A549 (cell line): ENCODE results near the gene PHKB. TPM values are rescaled to one million over a fixed set of nuclear protein-coding genes. Genes with fewer than 3 reads are reported as not detected.

Experiments used
- ATAC-seq, 2 experiments: fragments of 200-7000 bp in 1 of 2; fragments of >200 bp in 1 of 2; cut with Nextera tagmentation in 1 of 2; cut with Tn5 transposase in 1 of 2; 3 replicates each; pipeline versions ENCODE4 v1.8.0 to v1.9.1; 2018 to 2020; ENCODE audit warnings: mild to moderate bottlenecking in 1 of 2, moderate library complexity in 1 of 2
- CTCF ChIA-PET: fragments of 300-600 bp; sonication (Branson Sonifier 250); formaldehyde crosslinking; extraction: SDS; loops from one replicate; lab custom pipeline; 2021; ENCODE audit warnings: antibody characterized with exemption, inconsistent platforms; lab: Yijun Ruan, JAX
- POLR2A ChIA-PET: fragments of 350-600 bp; formaldehyde crosslinking; extraction: SDS; loops from one replicate; lab custom pipeline; 2021; ENCODE audit warnings: antibody characterized with exemption, inconsistent platforms; lab: Yijun Ruan, JAX
- DNase-seq, 2 experiments: peaks; one replicate each; pipeline versions ENCODE4 v3.0.0 to v3.0.0-alpha.2; 2011 to 2016; ENCODE audit warnings: low read depth in 1 of 2, low spot score in 1 of 2
- FAIRE-seq: peaks from 2 replicates; lab custom pipeline; 2011; peaks lifted over from hg19 to GRCh38; lab: Jason Lieb, UNC
- H3K27ac ChIP-seq, 2 experiments: fragments of >200 bp; sonication (Bioruptor Twin); formaldehyde crosslinking; 3 replicates each; pipeline ENCODE4 v1.5.1; 2016 to 2017
- H3K4me1 ChIP-seq: fragments of >200 bp; sonication (Bioruptor Twin); formaldehyde crosslinking; 3 replicates; pipeline ENCODE4 v1.6.1; 2016
- H3K4me2 ChIP-seq: fragments of >200 bp; sonication (Bioruptor Twin); formaldehyde crosslinking; 3 replicates; pipeline ENCODE4 v1.6.1; 2016
- H3K4me3 ChIP-seq: fragments of >200 bp; sonication (Bioruptor Twin); formaldehyde crosslinking; 3 replicates; pipeline ENCODE4 v1.5.1; 2016
- H3K9me3 ChIP-seq: fragments of >200 bp; sonication (Bioruptor Twin); formaldehyde crosslinking; 3 replicates; pipeline ENCODE4 v1.6.1; 2016
- BHLHE40 ChIP-seq: IDR thresholded peaks from 2 replicates; pipeline ENCODE4 v1.6.1; 2012; ENCODE audit warnings: low read depth, low read length, inconsistent platforms
- CHD4 ChIP-seq: fragments of 200-600 bp; sonication (generic); IDR thresholded peaks from 2 replicates; pipeline ENCODE4 v1.6.1; 2016; ENCODE audit warnings: antibody characterized with exemption, mild to moderate bottlenecking, borderline replicate concordance
- EHF ChIP-seq: fragments of 250-450 bp; sonication (Bioruptor Pico); IDR thresholded peaks from 2 replicates; pipeline ENCODE4 v1.5.0; 2020; ENCODE audit warnings: mild to moderate bottlenecking
- FOSB ChIP-seq: fragments of 250-450 bp; sonication (Bioruptor Pico); IDR thresholded peaks from 2 replicates; pipeline ENCODE4 v1.5.0; 2020; ENCODE audit warnings: mild to moderate bottlenecking, moderate library complexity
- FOXS1 ChIP-seq: fragments of 250-450 bp; sonication (Bioruptor Pico); IDR thresholded peaks from 2 replicates; pipeline ENCODE4 v1.5.0; 2020; ENCODE audit warnings: mild to moderate bottlenecking, moderate library complexity
- JUN ChIP-seq, 2 experiments: fragments of >200 bp; sonication (Bioruptor Twin); formaldehyde crosslinking; IDR thresholded peaks; 2 replicates in 1 of 2; 3 replicates in 1 of 2; pipeline ENCODE4 v1.6.1; 2016 to 2017
- RAD21 ChIP-seq, 2 experiments: fragments of >200 bp in 1 of 2; sonication (Bioruptor Twin) in 1 of 2; formaldehyde crosslinking in 1 of 2; IDR thresholded peaks in 1 of 2; conservative IDR thresholded peaks in 1 of 2; 2 replicates in 1 of 2; 3 replicates in 1 of 2; pipeline ENCODE4 v1.6.1; 2012 to 2018; ENCODE audit warnings: inconsistent platforms in 1 of 2
- SMC3 ChIP-seq: fragments of >200 bp; sonication (Bioruptor Twin); formaldehyde crosslinking; IDR thresholded peaks from 3 replicates; pipeline ENCODE4 v1.6.1; 2018; ENCODE audit warnings: inconsistent platforms
- ZSCAN20 ChIP-seq: fragments of 250-450 bp; sonication (Bioruptor Pico); IDR thresholded peaks from 2 replicates; pipeline ENCODE4 v1.8.0; 2022; ENCODE audit warnings: mild to moderate bottlenecking, moderate library complexity
- WGBS: methylation state at CpG from one replicate; pipeline ENCODE4 v1.1.6; 2017; ENCODE audit errors: missing lambda C conversion rate; 5-methylcytosine and 5-hydroxymethylcytosine counted together
- polyA plus RNA-seq, 4 experiments: library from polyadenylated mRNA; depleted of rRNA in 3 of 4; stranded (reverse); fragments of >200 nt; fragmentation: RNase III in 1 of 4; extraction: RNeasy Plus Mini Kit Qiagen cat#74134 plus additional on column Dnase treatment in 1 of 4; gene quantifications; 2 replicates in 3 of 4; 3 replicates in 1 of 4; pipeline ENCODE4 v1.2.3, GENCODE V29; 2011 to 2017
- TF ChIP-seq, protein P1 (sequence below): fragments of 450-650 bp; IDR thresholded peaks from 2 replicates; pipeline ENCODE4 v1.6.1; 2014; ENCODE audit warnings: antibody characterized with exemption
- TF ChIP-seq, protein P2 (sequence below): fragments of >200 bp; sonication (Bioruptor Twin); formaldehyde crosslinking; IDR thresholded peaks from 3 replicates; pipeline ENCODE4 v1.6.1; 2016
- TF ChIP-seq, protein P3 (sequence below): fragments of 200-600 bp; sonication (generic); IDR thresholded peaks from 2 replicates; pipeline ENCODE4 v1.6.1; 2016; ENCODE audit warnings: antibody characterized with exemption, mild to moderate bottlenecking, moderate library complexity
- TF ChIP-seq, protein P4 (sequence below): fragments of 250-450 bp; sonication (Bioruptor Pico); IDR thresholded peaks from 2 replicates; pipeline ENCODE4 v1.5.0; 2020; ENCODE audit warnings: low read depth, mild to moderate bottlenecking, moderate library complexity
- TF ChIP-seq, protein P5 (sequence below): fragments of 150-350 bp; IDR thresholded peaks from 2 replicates; pipeline ENCODE4 v1.6.1; 2014; ENCODE audit warnings: low read depth, mild to moderate bottlenecking, low read length
- TF ChIP-seq, protein P6 (sequence below): fragments of 250-450 bp; sonication (Bioruptor Pico); IDR thresholded peaks from 2 replicates; pipeline ENCODE4 v1.5.0; 2021; ENCODE audit warnings: mild to moderate bottlenecking, moderate library complexity, borderline replicate concordance
- TF ChIP-seq, protein P7 (sequence below): IDR thresholded peaks from 2 replicates; pipeline ENCODE4 v1.6.1; 2012

Gene PHKB
- polyA plus RNA-seq, 2 of the 4 experiments (the other 2 are of a cell fraction), result 33.2 to 96.8 TPM

DNA sequence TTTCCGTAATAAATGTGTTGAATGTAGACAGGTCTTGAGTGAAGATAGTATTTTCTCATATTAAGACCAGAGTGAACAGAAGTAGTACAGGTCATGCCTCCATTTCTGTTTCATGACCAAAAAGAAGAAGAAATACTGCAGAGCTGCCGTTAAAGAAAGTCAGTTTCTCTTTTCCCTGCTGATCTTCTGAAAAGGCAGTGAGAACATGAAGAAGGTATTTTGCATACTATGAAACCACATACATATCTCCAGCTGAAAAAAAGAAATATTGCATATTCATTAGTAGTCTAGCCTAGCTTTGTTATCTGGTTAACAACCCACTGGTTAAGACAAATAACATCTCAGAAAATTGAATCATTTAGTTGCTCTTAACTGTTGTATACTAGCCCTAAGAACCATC, 138.4 kb downstream of the PHKB start:
- CTCF ChIA-PET, result interaction anchor here (0.7 kb wide), 1 partner anchor 453 kb away, joined by 3 read pairs; no protein-coding TSS in a partner anchor

DNA sequence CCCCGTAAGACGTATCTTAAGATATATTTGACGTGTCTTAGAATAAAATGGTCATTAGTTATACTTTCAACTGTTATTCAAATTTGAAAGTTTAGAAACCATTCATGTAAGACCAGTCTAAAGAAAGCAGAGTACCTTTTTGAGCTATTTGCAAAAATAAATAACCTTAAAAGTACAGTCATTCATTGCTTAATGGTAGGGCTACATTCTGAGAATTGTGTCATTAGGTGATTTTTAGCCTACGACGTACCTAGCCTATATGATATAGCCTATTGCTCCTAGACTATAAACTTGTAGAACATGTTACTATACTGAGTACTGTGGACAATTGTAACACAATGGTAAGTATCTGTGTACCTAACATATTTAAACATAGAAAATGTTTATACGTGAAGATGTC, 139.2 kb downstream of the PHKB start:
- Histone ChIP-seq H3K4me3 (no peak overlapping the region), H3K4me2 (no peak overlapping the region), H3K27ac (no peak overlapping the region), H3K4me1 (no peaks in the 10 kb centered on the region), H3K9me3 (no peaks in the 10 kb centered on the region)
- ChIA-PET CTCF (no interaction called here), POLR2A (no interaction called here)
- FAIRE-seq, result no peak
- 92% methylated on average over 6 of the region's 6 CpGs for WGBS
- TF ChIP-seq SMC3 (no peak), FOXS1 (CRISPR knock-in tag) (no peak), EHF (CRISPR knock-in tag) (no peak), JUN (IDR thresholded peaks at IDR 0.05) (no peak)
- TF ChIP-seq, protein P1, sequence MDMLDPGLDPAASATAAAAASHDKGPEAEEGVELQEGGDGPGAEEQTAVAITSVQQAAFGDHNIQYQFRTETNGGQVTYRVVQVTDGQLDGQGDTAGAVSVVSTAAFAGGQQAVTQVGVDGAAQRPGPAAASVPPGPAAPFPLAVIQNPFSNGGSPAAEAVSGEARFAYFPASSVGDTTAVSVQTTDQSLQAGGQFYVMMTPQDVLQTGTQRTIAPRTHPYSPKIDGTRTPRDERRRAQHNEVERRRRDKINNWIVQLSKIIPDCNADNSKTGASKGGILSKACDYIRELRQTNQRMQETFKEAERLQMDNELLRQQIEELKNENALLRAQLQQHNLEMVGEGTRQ, result no peak
- TF ChIP-seq, protein P2, sequence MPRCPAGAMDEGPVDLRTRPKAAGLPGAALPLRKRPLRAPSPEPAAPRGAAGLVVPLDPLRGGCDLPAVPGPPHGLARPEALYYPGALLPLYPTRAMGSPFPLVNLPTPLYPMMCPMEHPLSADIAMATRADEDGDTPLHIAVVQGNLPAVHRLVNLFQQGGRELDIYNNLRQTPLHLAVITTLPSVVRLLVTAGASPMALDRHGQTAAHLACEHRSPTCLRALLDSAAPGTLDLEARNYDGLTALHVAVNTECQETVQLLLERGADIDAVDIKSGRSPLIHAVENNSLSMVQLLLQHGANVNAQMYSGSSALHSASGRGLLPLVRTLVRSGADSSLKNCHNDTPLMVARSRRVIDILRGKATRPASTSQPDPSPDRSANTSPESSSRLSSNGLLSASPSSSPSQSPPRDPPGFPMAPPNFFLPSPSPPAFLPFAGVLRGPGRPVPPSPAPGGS, result no peak
- TF ChIP-seq, protein P3, sequence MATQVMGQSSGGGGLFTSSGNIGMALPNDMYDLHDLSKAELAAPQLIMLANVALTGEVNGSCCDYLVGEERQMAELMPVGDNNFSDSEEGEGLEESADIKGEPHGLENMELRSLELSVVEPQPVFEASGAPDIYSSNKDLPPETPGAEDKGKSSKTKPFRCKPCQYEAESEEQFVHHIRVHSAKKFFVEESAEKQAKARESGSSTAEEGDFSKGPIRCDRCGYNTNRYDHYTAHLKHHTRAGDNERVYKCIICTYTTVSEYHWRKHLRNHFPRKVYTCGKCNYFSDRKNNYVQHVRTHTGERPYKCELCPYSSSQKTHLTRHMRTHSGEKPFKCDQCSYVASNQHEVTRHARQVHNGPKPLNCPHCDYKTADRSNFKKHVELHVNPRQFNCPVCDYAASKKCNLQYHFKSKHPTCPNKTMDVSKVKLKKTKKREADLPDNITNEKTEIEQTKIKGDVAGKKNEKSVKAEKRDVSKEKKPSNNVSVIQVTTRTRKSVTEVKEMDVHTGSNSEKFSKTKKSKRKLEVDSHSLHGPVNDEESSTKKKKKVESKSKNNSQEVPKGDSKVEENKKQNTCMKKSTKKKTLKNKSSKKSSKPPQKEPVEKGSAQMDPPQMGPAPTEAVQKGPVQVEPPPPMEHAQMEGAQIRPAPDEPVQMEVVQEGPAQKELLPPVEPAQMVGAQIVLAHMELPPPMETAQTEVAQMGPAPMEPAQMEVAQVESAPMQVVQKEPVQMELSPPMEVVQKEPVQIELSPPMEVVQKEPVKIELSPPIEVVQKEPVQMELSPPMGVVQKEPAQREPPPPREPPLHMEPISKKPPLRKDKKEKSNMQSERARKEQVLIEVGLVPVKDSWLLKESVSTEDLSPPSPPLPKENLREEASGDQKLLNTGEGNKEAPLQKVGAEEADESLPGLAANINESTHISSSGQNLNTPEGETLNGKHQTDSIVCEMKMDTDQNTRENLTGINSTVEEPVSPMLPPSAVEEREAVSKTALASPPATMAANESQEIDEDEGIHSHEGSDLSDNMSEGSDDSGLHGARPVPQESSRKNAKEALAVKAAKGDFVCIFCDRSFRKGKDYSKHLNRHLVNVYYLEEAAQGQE, result no peak
- TF ChIP-seq, protein P4, sequence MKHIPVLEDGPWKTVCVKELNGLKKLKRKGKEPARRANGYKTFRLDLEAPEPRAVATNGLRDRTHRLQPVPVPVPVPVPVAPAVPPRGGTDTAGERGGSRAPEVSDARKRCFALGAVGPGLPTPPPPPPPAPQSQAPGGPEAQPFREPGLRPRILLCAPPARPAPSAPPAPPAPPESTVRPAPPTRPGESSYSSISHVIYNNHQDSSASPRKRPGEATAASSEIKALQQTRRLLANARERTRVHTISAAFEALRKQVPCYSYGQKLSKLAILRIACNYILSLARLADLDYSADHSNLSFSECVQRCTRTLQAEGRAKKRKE, result no peak
- TF ChIP-seq, protein P5, sequence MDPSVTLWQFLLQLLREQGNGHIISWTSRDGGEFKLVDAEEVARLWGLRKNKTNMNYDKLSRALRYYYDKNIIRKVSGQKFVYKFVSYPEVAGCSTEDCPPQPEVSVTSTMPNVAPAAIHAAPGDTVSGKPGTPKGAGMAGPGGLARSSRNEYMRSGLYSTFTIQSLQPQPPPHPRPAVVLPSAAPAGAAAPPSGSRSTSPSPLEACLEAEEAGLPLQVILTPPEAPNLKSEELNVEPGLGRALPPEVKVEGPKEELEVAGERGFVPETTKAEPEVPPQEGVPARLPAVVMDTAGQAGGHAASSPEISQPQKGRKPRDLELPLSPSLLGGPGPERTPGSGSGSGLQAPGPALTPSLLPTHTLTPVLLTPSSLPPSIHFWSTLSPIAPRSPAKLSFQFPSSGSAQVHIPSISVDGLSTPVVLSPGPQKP, result no peak
- TF ChIP-seq, protein P6, sequence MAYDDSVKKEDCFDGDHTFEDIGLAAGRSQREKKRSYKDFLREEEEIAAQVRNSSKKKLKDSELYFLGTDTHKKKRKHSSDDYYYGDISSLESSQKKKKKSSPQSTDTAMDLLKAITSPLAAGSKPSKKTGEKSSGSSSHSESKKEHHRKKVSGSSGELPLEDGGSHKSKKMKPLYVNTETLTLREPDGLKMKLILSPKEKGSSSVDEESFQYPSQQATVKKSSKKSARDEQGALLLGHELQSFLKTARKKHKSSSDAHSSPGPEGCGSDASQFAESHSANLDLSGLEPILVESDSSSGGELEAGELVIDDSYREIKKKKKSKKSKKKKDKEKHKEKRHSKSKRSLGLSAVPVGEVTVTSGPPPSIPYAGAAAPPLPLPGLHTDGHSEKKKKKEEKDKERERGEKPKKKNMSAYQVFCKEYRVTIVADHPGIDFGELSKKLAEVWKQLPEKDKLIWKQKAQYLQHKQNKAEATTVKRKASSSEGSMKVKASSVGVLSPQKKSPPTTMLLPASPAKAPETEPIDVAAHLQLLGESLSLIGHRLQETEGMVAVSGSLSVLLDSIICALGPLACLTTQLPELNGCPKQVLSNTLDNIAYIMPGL (CRISPR knock-in tag), result no peak
- no peak for DNase-seq
- ATAC-seq, result no peak

More for the DNA sequence above, 138.4 kb downstream of the PHKB start:
- Histone ChIP-seq H3K4me2 (no peak overlapping the region), H3K4me1 (no peaks in the 10 kb centered on the region), H3K9me3 (no peaks in the 10 kb centered on the region), H3K27ac (no peak overlapping the region), H3K4me3 (no peak overlapping the region)
- WGBS, result 95% methylated on average over 2 of the region's 2 CpGs
- FAIRE-seq (no peak), ATAC-seq (no peak), DNase-seq (no peak)
- POLR2A ChIA-PET, result no interaction called here
- TF ChIP-seq, protein P6 (CRISPR knock-in tag), result no peak
- TF ChIP-seq RAD21 (conservative IDR thresholded peaks at IDR 0.05 in 1 of 2, IDR thresholded peaks at IDR 0.05 in 1 of 2) (no peak), BHLHE40 (no peak), FOSB (no peak), CHD4 (no peak), FOXS1 (CRISPR knock-in tag) (no peak), ZSCAN20 (CRISPR knock-in tag) (no peak)
- TF ChIP-seq, protein P5, result no peak
- TF ChIP-seq, protein P7, sequence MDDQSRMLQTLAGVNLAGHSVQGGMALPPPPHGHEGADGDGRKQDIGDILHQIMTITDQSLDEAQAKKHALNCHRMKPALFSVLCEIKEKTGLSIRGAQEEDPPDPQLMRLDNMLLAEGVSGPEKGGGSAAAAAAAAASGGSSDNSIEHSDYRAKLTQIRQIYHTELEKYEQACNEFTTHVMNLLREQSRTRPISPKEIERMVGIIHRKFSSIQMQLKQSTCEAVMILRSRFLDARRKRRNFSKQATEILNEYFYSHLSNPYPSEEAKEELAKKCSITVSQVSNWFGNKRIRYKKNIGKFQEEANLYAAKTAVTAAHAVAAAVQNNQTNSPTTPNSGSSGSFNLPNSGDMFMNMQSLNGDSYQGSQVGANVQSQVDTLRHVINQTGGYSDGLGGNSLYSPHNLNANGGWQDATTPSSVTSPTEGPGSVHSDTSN, result no peak
